Fibroblast of villous mesenchyme (primary cell): ENCODE measurements around the gene IGF2BP3. TPM values are rescaled to one million over a fixed set of nuclear protein-coding genes. Genes with fewer than 3 reads are reported as not detected.

Experiments used
- DNase-seq: peaks from one replicate; pipeline ENCODE4 v3.0.0-alpha.2; 2010; ENCODE audit warnings: low read depth
- H3K4me3 ChIP-seq: 2 replicates; pipeline ENCODE4 v1.5.1; 2011; ENCODE audit warnings: low read depth, mild to moderate bottlenecking, low read length
- total RNA-seq: library from RNA; depleted of rRNA; stranded (reverse); fragments of >200 nt; gene quantifications from 2 replicates; pipeline ENCODE4 v1.2.3, GENCODE V29; 2012
- TF ChIP-seq, protein P1 (sequence below): IDR thresholded peaks from 2 replicates; pipeline ENCODE4 v1.5.1; 2012; ENCODE audit warnings: low read depth, mild to moderate bottlenecking, low read length; ENCODE audit not compliant: insufficient read depth

Gene IGF2BP3
- total RNA-seq, 1 donor: 9.1 TPM

DNA sequence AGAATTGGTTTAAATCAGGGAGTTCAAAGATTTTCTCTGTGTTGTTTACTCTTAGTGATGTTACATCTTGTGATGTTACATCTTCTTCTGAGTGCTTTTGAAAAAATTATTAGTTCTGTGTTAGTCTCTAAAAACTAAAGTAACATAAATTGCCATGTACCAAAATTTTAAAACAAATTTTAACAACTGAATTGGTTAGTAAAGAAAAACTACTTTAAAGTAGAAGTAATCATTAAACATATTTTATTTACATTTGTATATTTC lies 5.2 kb upstream of the IGF2BP3 start:
- no peak for DNase-seq
- TF ChIP-seq, protein P1, sequence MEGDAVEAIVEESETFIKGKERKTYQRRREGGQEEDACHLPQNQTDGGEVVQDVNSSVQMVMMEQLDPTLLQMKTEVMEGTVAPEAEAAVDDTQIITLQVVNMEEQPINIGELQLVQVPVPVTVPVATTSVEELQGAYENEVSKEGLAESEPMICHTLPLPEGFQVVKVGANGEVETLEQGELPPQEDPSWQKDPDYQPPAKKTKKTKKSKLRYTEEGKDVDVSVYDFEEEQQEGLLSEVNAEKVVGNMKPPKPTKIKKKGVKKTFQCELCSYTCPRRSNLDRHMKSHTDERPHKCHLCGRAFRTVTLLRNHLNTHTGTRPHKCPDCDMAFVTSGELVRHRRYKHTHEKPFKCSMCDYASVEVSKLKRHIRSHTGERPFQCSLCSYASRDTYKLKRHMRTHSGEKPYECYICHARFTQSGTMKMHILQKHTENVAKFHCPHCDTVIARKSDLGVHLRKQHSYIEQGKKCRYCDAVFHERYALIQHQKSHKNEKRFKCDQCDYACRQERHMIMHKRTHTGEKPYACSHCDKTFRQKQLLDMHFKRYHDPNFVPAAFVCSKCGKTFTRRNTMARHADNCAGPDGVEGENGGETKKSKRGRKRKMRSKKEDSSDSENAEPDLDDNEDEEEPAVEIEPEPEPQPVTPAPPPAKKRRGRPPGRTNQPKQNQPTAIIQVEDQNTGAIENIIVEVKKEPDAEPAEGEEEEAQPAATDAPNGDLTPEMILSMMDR: no peak
- H3K4me3 ChIP-seq: no peak overlapping the region

DNA sequence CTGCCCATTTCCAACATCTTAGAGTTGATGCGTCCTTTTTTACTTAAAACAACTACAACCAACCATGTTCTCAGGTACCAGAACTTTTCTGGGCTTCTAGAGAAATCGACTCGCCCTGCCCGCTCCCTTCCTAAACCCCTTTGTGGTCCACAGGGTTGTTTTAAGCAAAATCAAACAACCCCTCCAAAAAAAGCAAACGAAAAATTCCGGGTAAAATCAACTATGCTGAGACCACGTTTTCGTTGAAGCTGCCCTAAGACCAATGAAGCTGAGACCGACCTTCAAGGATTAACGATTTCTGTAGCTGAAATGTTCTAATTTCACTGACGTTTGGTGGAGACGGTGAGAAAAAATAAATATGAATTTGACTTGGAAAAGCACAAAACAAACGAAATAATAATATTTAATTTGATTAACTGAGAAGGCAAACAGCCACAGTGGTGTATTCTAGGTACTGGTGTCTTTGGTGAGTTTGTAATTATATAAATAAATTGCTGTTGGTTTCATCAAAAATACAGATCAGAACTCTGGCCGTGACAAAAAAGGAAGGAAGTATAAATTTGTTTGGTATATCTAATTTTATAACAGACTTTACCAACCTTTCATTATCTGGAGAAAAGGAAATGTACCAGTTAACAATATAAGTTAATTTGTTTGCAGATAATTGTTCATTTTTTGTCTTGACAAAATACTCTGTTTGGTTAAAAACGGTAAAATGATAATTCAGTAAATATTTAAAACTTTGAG lies 4.7 kb upstream of the IGF2BP3 start:
- no peak for DNase-seq
- TF ChIP-seq, protein P1: no peak
- peak overlapping the region; percentile 81 for H3K4me3 ChIP-seq

DNA sequence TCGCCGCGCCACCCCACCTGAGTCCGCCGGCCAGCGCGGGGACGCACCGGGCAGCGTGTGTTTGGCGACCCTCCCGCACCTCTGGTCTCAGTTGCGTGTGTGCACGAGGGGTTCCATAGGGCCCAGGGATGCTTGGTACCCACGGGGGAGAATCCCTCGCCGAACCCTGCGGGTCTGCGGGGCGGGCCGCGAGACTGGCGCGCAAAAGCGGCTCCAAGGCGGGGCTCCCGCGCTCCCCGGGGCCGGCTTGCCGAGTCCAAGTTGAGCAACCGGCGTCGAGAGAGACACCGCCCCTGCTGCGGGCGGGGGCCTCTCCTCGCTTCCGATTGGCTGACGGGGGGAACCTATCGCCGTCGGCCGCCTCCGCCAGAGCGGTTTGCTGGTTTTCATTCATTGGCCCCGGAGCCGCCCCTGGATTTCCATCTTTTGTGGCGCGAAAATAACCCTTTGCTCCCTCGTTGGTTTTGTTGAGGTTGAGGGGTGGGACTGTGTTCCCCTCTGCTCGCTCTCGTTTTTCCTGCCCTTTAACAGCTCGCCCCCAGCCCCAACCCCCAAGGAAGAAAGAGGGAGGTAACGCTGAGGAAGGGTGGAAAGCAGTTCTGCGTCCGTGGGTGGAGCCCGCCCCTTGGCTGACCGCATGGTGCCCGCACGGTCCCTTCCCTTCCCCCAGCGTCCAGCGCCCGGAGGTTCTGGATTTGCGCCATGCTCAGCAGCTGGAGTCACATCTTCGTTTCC lies 4.0 kb upstream of the IGF2BP3 start:
- TF ChIP-seq, protein P1: no peak
- peak; percentile 96 for DNase-seq
- peak overlapping the region; percentile 81 for H3K4me3 ChIP-seq

DNA sequence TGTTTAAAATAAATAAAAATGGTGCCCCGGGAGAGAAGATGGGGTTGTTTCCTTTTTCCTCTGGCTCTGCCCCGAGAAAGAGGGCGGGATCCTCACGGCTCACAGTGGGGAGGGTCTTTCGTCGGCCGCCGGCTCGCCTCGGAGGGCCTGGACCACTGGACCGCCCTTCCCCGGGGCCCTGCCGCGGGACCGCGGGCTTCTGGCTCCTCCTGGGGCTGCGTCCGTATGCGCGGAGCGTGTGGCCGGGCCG lies 3.5 kb upstream of the IGF2BP3 start:
- TF ChIP-seq, protein P1: no peak
- peak overlapping the region; percentile 81 for H3K4me3 ChIP-seq
- DNase-seq: no peak

DNA sequence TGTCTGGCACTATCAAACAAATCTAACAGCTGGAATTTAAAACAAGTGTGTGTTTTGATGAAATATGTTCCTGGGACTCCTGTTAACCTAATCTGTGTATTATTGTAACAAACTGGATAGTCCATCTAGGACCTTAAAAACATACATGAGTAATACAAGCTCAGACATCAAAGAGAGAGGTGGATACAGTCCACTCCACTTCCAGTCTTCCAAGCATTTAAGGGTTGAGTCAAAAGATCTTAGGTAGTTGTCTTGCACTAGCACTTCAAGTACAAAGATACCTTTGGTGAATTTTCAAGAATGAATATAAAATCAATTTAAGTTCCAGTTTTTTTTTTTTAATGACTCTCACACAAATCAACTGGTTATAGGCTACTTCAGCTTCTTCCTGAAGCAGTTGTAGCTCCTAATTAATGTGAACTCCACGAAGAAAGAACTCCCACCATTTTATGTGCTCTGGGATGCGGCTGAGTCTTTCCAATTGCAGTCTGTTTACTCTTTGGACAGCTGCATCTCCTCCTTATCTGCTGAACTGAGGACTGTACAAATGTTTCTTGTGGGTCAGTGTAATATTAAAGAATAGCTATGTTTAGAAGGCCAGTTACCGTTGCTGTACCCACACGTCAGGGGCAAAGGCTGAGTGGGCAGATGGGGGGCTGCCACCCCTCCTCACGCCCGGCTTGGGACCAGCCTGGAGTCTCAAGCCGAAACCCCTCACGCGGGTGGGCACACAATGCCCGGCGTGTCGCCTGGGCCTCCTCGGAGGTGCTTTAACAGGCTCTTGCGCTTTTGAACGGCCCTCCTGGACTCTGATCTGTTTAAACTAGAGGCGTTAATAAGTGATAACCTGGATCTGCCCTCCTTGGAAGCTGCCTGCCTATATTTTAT lies 2.9 kb upstream of the IGF2BP3 start:
- DNase-seq: peak; percentile 61
- TF ChIP-seq, protein P1: no peak

DNA sequence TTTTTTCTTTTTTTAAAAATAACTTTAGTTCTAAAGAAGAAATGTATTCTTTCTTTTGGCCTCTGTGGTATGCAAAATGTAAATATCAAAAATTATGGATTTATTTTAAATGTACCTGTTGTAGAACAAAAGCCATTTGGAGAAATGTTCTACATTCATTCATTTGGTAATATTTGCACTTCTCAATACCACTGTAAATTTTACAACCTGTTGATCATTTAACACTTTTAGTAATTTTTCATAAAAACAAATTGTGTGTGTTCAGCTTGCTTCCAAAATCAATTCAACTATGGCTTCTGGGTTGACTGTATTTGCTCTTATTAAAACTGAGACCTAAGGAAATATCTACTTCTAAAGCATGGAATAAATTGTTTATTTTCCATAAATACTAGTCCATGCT lies 2.3 kb upstream of the IGF2BP3 start:
- H3K4me3 ChIP-seq: peak overlapping the region; percentile 81
- TF ChIP-seq, protein P1: no peak
- DNase-seq: no peak

More for the DNA sequence above, 2.9 kb upstream of the IGF2BP3 start:
- peak overlapping the region; percentile 81 for H3K4me3 ChIP-seq
